Astrocyte (in vitro differentiated cells and primary cell): ENCODE data around the gene KIF20B. TPM values are rescaled to one million over a fixed set of nuclear protein-coding genes. Genes with fewer than 3 reads are reported as not detected.

Experiments used
- DNase-seq: peaks from one replicate; pipeline ENCODE4 v3.0.0-alpha.2; 2010; ENCODE audit warnings: low read depth
- FAIRE-seq: peaks from 2 replicates; lab custom pipeline; 2011; peaks lifted over from hg19 to GRCh38; lab: Jason Lieb, UNC
- H2AFZ ChIP-seq: 2 replicates; pipeline ENCODE4 v1.6.0; 2012; ENCODE audit warnings: low read depth, low read length, inconsistent platforms
- H3K27ac ChIP-seq: 2 replicates; pipeline ENCODE4 v1.5.1; 2011; ENCODE audit warnings: low read depth, low read length, inconsistent platforms
- H3K27me3 ChIP-seq: 2 replicates; pipeline ENCODE4 v1.6.0; 2011; ENCODE audit warnings: low read length, inconsistent platforms; ENCODE audit not compliant: insufficient read depth
- H3K36me3 ChIP-seq: 2 replicates; pipeline ENCODE4 v1.5.1; 2011; ENCODE audit warnings: low read length, inconsistent platforms; ENCODE audit not compliant: insufficient read depth
- H3K4me1 ChIP-seq: 2 replicates; pipeline ENCODE4 v1.5.1; 2011; ENCODE audit warnings: low read length, inconsistent platforms; ENCODE audit not compliant: insufficient read depth
- H3K4me2 ChIP-seq: 2 replicates; pipeline ENCODE4 v1.6.0; 2012; ENCODE audit warnings: low read length, inconsistent platforms
- H3K4me3 ChIP-seq: 2 replicates; pipeline ENCODE4 v1.5.1; 2011; ENCODE audit warnings: low read depth, mild to moderate bottlenecking, low read length, inconsistent platforms; ENCODE audit not compliant: insufficient read depth
- H3K79me2 ChIP-seq: 2 replicates; pipeline ENCODE4 v1.6.0; 2012; ENCODE audit warnings: mild to moderate bottlenecking, low read length, inconsistent platforms; ENCODE audit not compliant: insufficient read depth
- H3K9ac ChIP-seq: 2 replicates; pipeline ENCODE4 v1.6.0; 2012; ENCODE audit warnings: mild to moderate bottlenecking, low read length, inconsistent platforms
- H3K9me3 ChIP-seq: 2 replicates; pipeline ENCODE4 v1.5.1; 2012; ENCODE audit warnings: low read depth, mild to moderate bottlenecking, low read length, inconsistent platforms; ENCODE audit not compliant: insufficient read depth
- H4K20me1 ChIP-seq: 2 replicates; pipeline ENCODE4 v1.6.0; 2012; ENCODE audit warnings: low read length, inconsistent platforms; ENCODE audit not compliant: insufficient read depth
- H3K27ac Mint-ChIP-seq: one replicate; pipeline ENCODE4 v1.8.0; 2021; ENCODE audit warnings: mild to moderate bottlenecking, mixed read lengths; ENCODE audit not compliant: unreplicated experiment
- H3K27me3 Mint-ChIP-seq: one replicate; pipeline ENCODE4 v1.8.0; 2021; ENCODE audit warnings: low read depth, mixed read lengths; ENCODE audit not compliant: unreplicated experiment
- H3K36me3 Mint-ChIP-seq: one replicate; pipeline ENCODE4 v1.8.0; 2021; ENCODE audit warnings: low read depth, mixed read lengths; ENCODE audit not compliant: unreplicated experiment
- H3K4me1 Mint-ChIP-seq: one replicate; pipeline ENCODE4 v1.8.0; 2021; ENCODE audit warnings: low read depth, mixed read lengths; ENCODE audit not compliant: unreplicated experiment
- H3K4me3 Mint-ChIP-seq: one replicate; pipeline ENCODE4 v1.8.0; 2021; ENCODE audit warnings: mild to moderate bottlenecking, moderate library complexity, mixed read lengths; ENCODE audit not compliant: unreplicated experiment
- H3K9me3 Mint-ChIP-seq: one replicate; pipeline ENCODE4 v1.8.0; 2021; ENCODE audit warnings: mild to moderate bottlenecking, mixed read lengths; ENCODE audit not compliant: unreplicated experiment
- EZH2 ChIP-seq: IDR thresholded peaks from 2 replicates; pipeline ENCODE4 v1.6.1; 2012; ENCODE audit warnings: mild to moderate bottlenecking, low read length, inconsistent platforms; ENCODE audit not compliant: insufficient read depth
- total RNA-seq: library from RNA; stranded (reverse); gene quantifications from 2 replicates; pipeline ENCODE4 v1.2.1, GENCODE V29; 2021
- TF ChIP-seq, protein P1 (sequence below): IDR thresholded peaks from 2 replicates; pipeline ENCODE4 v1.5.1; 2011; ENCODE audit warnings: low read depth, mild to moderate bottlenecking, inconsistent platforms, low read length, moderate library complexity; ENCODE audit not compliant: insufficient read depth

The KIF20B gene
- total RNA-seq, 1 donor from 2014 or later: 7.1 TPM

DNA sequence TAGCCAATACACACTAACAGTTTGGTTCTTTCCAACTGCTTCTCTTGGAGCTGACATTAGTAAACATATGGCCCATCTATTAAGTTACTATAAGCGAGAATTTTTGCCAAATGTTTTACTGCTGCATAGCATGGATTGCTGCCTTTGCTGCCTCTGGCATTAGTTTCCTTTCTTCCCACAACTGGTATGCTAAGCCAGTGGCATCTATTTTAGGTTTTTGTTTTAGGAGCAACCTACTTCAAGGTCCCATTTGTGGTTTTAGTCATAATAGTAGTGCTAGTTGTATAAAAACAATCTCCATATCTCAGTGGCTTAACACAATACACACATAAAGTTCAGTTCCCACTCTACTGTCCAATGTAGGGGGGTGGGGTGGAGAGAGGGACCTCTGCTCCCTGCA lies 30.5 kb upstream of the KIF20B start:
- Mint-ChIP-seq H3K4me1 (no peaks in the 10 kb centered on the region), H3K36me3 (no peaks in the 10 kb centered on the region), H3K27ac (no peak overlapping the region), H3K4me3 (no peak overlapping the region), H3K9me3 (no peaks in the 10 kb centered on the region), H3K27me3 (peaks cover 8% of the 10 kb centered on the region)
- FAIRE-seq: peak; percentile 13
- Histone ChIP-seq H3K79me2 (no peaks in the 10 kb centered on the region), H3K36me3 (no peaks in the 10 kb centered on the region), H3K9ac (no peak overlapping the region), H4K20me1 (no peaks in the 10 kb centered on the region), H3K27me3 (peaks cover 3% of the 10 kb centered on the region), H3K4me2 (no peak overlapping the region), H3K9me3 (no peaks in the 10 kb centered on the region), H3K4me3 (no peak overlapping the region), H3K27ac (no peak overlapping the region), H2AFZ (no peak overlapping the region), H3K4me1 (no peaks in the 10 kb centered on the region)
- peak; percentile 2 for DNase-seq
- TF ChIP-seq, protein P1, sequence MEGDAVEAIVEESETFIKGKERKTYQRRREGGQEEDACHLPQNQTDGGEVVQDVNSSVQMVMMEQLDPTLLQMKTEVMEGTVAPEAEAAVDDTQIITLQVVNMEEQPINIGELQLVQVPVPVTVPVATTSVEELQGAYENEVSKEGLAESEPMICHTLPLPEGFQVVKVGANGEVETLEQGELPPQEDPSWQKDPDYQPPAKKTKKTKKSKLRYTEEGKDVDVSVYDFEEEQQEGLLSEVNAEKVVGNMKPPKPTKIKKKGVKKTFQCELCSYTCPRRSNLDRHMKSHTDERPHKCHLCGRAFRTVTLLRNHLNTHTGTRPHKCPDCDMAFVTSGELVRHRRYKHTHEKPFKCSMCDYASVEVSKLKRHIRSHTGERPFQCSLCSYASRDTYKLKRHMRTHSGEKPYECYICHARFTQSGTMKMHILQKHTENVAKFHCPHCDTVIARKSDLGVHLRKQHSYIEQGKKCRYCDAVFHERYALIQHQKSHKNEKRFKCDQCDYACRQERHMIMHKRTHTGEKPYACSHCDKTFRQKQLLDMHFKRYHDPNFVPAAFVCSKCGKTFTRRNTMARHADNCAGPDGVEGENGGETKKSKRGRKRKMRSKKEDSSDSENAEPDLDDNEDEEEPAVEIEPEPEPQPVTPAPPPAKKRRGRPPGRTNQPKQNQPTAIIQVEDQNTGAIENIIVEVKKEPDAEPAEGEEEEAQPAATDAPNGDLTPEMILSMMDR: no peak
- TF ChIP-seq EZH2: no peak

DNA sequence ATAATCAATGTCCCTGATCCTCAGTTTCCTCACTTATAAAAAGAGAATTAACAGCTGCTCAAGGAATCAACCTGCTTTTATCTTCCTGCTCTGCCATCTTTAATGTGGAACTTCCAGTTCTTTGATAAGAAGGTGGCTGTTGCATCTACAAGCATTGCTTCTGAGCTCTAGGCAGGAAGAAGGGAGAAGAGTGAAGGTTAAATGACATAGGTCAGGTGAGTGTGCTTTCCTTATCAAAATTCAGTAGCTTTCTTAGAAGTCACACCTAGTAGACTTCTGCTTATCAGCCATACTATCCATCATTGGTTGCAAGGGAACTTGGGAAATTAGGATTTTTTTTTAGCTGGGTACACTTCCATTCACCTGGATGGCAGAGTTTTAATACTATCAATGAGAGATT lies 24.0 kb upstream of the KIF20B start:
- no peak overlapping the region for H3K9ac ChIP-seq
- H3K9me3 Mint-ChIP-seq: no peaks in the 10 kb centered on the region
- H3K79me2 ChIP-seq: no peaks in the 10 kb centered on the region
- no peak overlapping the region for H2AFZ ChIP-seq
- H3K27ac Mint-ChIP-seq: no peak overlapping the region
- H3K4me1 ChIP-seq: no peaks in the 10 kb centered on the region
- FAIRE-seq (no peak), DNase-seq (no peak)
- no peak overlapping the region for H3K4me3 Mint-ChIP-seq
- no peaks in the 10 kb centered on the region for H3K36me3 Mint-ChIP-seq
- no peak for TF ChIP-seq EZH2
- TF ChIP-seq, protein P1: no peak
- no peaks in the 10 kb centered on the region for H3K4me1 Mint-ChIP-seq
- H3K4me3 ChIP-seq: no peak overlapping the region
- H3K27me3 ChIP-seq: peaks cover 3% of the 10 kb centered on the region
- no peaks in the 10 kb centered on the region for H3K27me3 Mint-ChIP-seq
- no peak overlapping the region for H3K4me2 ChIP-seq
- H3K36me3 ChIP-seq: no peaks in the 10 kb centered on the region
- H3K9me3 ChIP-seq: no peaks in the 10 kb centered on the region
- no peak overlapping the region for H3K27ac ChIP-seq
- H4K20me1 ChIP-seq: no peaks in the 10 kb centered on the region

DNA sequence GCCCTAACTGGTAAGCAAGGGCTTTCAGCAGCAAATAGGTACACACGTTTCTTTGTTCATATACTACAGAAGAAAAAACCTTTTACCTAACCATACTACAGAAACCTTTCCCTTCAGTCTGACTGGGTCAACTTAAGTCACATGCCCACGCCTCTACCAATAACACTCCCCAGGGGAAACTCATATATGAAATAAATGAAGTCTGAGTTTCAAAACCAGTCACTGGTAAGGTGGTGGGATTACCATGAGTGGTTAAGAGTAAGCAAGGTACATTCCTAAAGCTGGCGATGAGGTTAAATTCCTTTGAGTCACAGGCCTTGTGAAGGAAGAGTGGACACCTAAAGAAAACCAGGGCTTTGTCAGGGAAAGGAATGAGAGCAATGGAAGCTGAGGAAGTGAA lies 21.4 kb upstream of the KIF20B start:
- H3K4me2 ChIP-seq: no peak overlapping the region
- peaks cover 2% of the 10 kb centered on the region for H3K4me1 ChIP-seq
- no peaks in the 10 kb centered on the region for H3K9me3 ChIP-seq
- H3K4me3 ChIP-seq: no peak overlapping the region
- H3K79me2 ChIP-seq: no peaks in the 10 kb centered on the region
- peaks cover 3% of the 10 kb centered on the region for H3K27me3 ChIP-seq
- FAIRE-seq (no peak), DNase-seq (no peak)
- H3K36me3 ChIP-seq: no peaks in the 10 kb centered on the region
- no peak overlapping the region for H3K27ac Mint-ChIP-seq
- no peak overlapping the region for H2AFZ ChIP-seq
- no peaks in the 10 kb centered on the region for H3K27me3 Mint-ChIP-seq
- no peaks in the 10 kb centered on the region for H3K9me3 Mint-ChIP-seq
- no peaks in the 10 kb centered on the region for H3K4me1 Mint-ChIP-seq
- H3K27ac ChIP-seq: no peak overlapping the region
- no peak overlapping the region for H3K9ac ChIP-seq
- TF ChIP-seq, protein P1: no peak
- no peak for TF ChIP-seq EZH2
- no peaks in the 10 kb centered on the region for H4K20me1 ChIP-seq
- H3K36me3 Mint-ChIP-seq: no peaks in the 10 kb centered on the region
- no peak overlapping the region for H3K4me3 Mint-ChIP-seq
